Activated CD4-positive, alpha-beta T cell treated with anti-CD3 and anti-CD28 coated beads for 4 hours (primary cell): ENCODE measurements around the gene BANP.
"Not testable (repeated sequence)": the region's sequence is repeated elsewhere in the genome, so short reads cannot be mapped to it uniquely, and the experiment has no call there.

Experiments
- DNase-seq, 2 donors: peaks; one replicate each; pipeline ENCODE4 v3.0.0-alpha.2; 2020

Gene BANP

GRCh38 chr16:87950765-87951551, at the start of gene BANP:
Gene BANP, plus strand, starts transcription at chr16:87951434. Its CDS starts 23,682 bp downstream, at chr16:87975116.
- peak; percentile 95 to 99 for DNase-seq

GRCh38 chr16:87904963-87905362, 46.3 kb upstream of the BANP start:
- DNase-seq: not testable (repeated sequence)

GRCh38 chr16:87905521-87905920, 45.7 kb upstream of the BANP start:
- DNase-seq: not testable (repeated sequence)

- not testable (repeated sequence) for DNase-seq
Measured at GRCh38 chr16:87908101-87908500, 43.1 kb upstream of the BANP start.

GRCh38 chr16:87909203-87909935, 41.9 kb upstream of the BANP start:
- peak; percentile 82 to 89 for DNase-seq

- DNase-seq: not testable (repeated sequence)
Measured at GRCh38 chr16:87911106-87911763, 40.0 kb upstream of the BANP start.

- not testable (repeated sequence) for DNase-seq
Measured at GRCh38 chr16:87912691-87913090, 38.5 kb upstream of the BANP start.

- DNase-seq: not testable (repeated sequence)
Measured at GRCh38 chr16:87914021-87914725, 37.1 kb upstream of the BANP start.

GRCh38 chr16:87914812-87915211, 36.4 kb upstream of the BANP start:
- no peak for DNase-seq

GRCh38 chr16:87917503-87917902, 33.7 kb upstream of the BANP start:
- no peak for DNase-seq

GRCh38 chr16:87918338-87918737, 32.9 kb upstream of the BANP start:
- DNase-seq: no peak

- no peak for DNase-seq
Measured at GRCh38 chr16:87918866-87919680, 32.2 kb upstream of the BANP start.

- DNase-seq: no peak
Measured at GRCh38 chr16:87919681-87919994, 31.6 kb upstream of the BANP start.

GRCh38 chr16:87921236-87921773, 29.9 kb upstream of the BANP start:
- no peak for DNase-seq

GRCh38 chr16:87922250-87922871, 28.9 kb upstream of the BANP start:
- no peak for DNase-seq

GRCh38 chr16:87924041-87924810, 27.0 kb upstream of the BANP start:
- DNase-seq: no peak

GRCh38 chr16:87924811-87925670, 26.2 kb upstream of the BANP start:
- DNase-seq: no peak

GRCh38 chr16:87926246-87927194, 24.7 kb upstream of the BANP start:
- peak; percentile 28 to 31 for DNase-seq
